Smooth muscle cell (in vitro differentiated cells): ENCODE data around the gene GAB1. TPM values are rescaled to one million over a fixed set of nuclear protein-coding genes. Genes with fewer than 3 reads are reported as not detected.

Experiments used
- DNase-seq: peaks from one replicate; lab custom pipeline; 2025; ENCODE audit not compliant: unreplicated experiment; lab: John Stamatoyannopoulos, UW
- H2AFZ ChIP-seq: fragments of 200-600 bp; sonication (generic); 2 replicates; pipeline ENCODE4 v1.6.0; 2016; ENCODE audit warnings: antibody characterized with exemption, low read depth, mild to moderate bottlenecking
- H3F3A ChIP-seq: fragments of 200-600 bp; sonication (generic); 2 replicates; pipeline ENCODE4 v1.6.0; 2017; ENCODE audit warnings: antibody characterized with exemption, low read depth
- H3K27ac ChIP-seq: fragments of 200-600 bp; sonication (generic); 2 replicates; pipeline ENCODE4 v1.5.1; 2016; ENCODE audit warnings: low read depth, mild to moderate bottlenecking
- H3K27me3 ChIP-seq: fragments of 200-600 bp; sonication (generic); 2 replicates; pipeline ENCODE4 v1.6.1; 2016; ENCODE audit warnings: low read depth, mild to moderate bottlenecking
- H3K36me3 ChIP-seq: fragments of 200-600 bp; sonication (generic); 2 replicates; pipeline ENCODE4 v1.5.1; 2016; ENCODE audit warnings: low read depth
- H3K4me1 ChIP-seq: fragments of 200-600 bp; sonication (generic); 2 replicates; pipeline ENCODE4 v1.5.1; 2016; ENCODE audit warnings: low read depth
- H3K4me2 ChIP-seq: fragments of 200-600 bp; sonication (generic); 2 replicates; pipeline ENCODE4 v1.6.0; 2016; ENCODE audit warnings: mild to moderate bottlenecking
- H3K4me3 ChIP-seq: fragments of 200-600 bp; sonication (generic); 2 replicates; pipeline ENCODE4 v1.5.1; 2016; ENCODE audit warnings: mild to moderate bottlenecking
- H3K79me2 ChIP-seq: fragments of 200-600 bp; sonication (generic); 2 replicates; pipeline ENCODE4 v1.6.0; 2016; ENCODE audit warnings: low read depth, mild to moderate bottlenecking
- H3K9ac ChIP-seq: fragments of 200-600 bp; sonication (generic); 2 replicates; pipeline ENCODE4 v1.6.0; 2016; ENCODE audit warnings: low read depth
- H3K9me3 ChIP-seq: fragments of 200-600 bp; sonication (generic); replicated peaks from 2 replicates; pipeline ENCODE4 v1.5.1; 2016; ENCODE audit warnings: low read depth
- H4K20me1 ChIP-seq: fragments of 200-600 bp; sonication (generic); 2 replicates; pipeline ENCODE4 v1.6.0; 2016; ENCODE audit warnings: low read depth
- CTCF ChIP-seq: fragments of 200-600 bp; sonication (generic); IDR thresholded peaks from 2 replicates; pipeline ENCODE4 v1.5.1; 2017; ENCODE audit warnings: borderline replicate concordance, mild to moderate bottlenecking, antibody characterized with exemption; ENCODE audit not compliant: insufficient read depth, poor library complexity, severe bottlenecking
- WGBS: methylation state at CpG from one replicate; pipeline ENCODE4 v1.1.7; 2016; ENCODE audit warnings: low lambda C conversion rate; 5-methylcytosine and 5-hydroxymethylcytosine counted together
- polyA plus RNA-seq: library from polyadenylated mRNA; unstranded; fragments of >200 nt; fragmentation: Nextera tagmentation; extraction: Ambion mirVana; gene quantifications from 2 replicates; pipeline ENCODE4 v1.2.1, GENCODE V29; 2016
- total RNA-seq: library from RNA; depleted of rRNA; stranded (reverse); fragments of >200 nt; gene quantifications from 2 replicates; pipeline ENCODE4 v1.2.3, GENCODE V29; 2014

The GAB1 gene
- total and polyA plus RNA-seq, 2 experiments from 2014 or later, result 0.50 to 22.5 TPM

DNA sequence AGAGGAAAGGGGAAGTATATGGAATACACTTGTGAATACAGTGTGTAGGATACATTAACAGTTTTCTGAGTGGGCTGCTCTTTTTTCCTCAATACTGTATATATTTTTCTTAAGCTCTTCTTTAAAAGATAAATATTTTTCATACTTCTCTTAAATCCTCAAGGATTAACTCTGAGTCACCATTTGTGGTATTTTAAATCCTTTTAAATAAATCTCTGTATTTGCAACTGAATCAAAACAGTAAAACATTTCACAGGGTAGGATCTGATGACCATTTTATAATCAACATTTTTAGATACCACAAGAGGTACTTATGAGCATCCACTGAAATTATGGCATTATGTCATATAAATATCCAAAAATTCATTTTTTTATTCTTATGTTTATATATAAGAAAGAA, 87.6 kb downstream of the GAB1 start:
- peaks cover 1% of the 10 kb centered on the region for H3K36me3 ChIP-seq
- no peak overlapping the region for H3K9ac ChIP-seq
- H3F3A ChIP-seq, result no peaks in the 10 kb centered on the region
- H4K20me1 ChIP-seq, result no peaks in the 10 kb centered on the region
- H2AFZ ChIP-seq, result no peak overlapping the region
- no peaks in the 10 kb centered on the region for H3K27me3 ChIP-seq
- no peak overlapping the region for H3K4me2 ChIP-seq
- no peak for TF ChIP-seq CTCF
- H3K27ac ChIP-seq, result peak overlapping the region; percentile 33
- peaks cover under 1% of the 10 kb centered on the region for H3K9me3 ChIP-seq
- no peak overlapping the region for H3K4me3 ChIP-seq
- DNase-seq, result no peak
- no peaks in the 10 kb centered on the region for H3K4me1 ChIP-seq
- H3K79me2 ChIP-seq, result no peaks in the 10 kb centered on the region

DNA sequence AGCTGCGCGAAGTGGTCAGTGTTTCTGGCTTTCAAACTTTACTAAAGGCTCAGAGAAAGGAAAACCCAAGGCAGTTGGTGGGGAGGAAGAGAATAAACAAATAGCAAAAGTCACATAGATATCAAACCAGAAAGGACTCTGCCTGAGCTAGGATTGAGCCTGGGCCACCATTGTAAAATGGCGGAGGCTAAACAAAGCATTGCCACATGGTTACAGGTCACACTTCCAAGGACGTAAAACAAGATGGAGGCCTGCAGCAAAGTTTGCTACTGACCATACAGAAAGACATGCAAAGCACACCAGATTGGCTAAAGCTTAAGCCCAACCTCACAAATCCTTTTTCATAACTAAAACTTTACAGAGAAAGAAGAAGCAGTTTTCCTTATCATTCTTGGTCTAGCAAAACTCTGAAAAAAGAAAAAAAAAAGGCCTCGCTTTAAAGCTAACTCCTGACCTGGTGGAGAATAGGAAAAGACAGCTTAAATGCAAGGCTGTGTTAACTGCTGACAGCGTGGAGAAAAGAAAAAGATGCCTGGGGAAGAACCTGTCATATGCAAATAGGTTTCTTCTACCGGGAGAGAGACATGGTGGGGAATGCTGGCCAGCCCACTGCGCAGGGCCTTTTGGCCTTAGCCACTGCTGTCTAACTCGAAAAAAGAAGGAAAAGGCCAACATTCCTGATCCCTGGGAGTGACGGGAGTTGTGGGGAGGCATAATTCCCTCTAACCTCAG, 95.0 kb downstream of the GAB1 start:
- Histone ChIP-seq H3K4me1 (no peaks in the 10 kb centered on the region), H2AFZ (no peak overlapping the region), H3K4me2 (no peak overlapping the region), H3K27ac (no peak overlapping the region), H3K9me3 (peaks cover 9% of the 10 kb centered on the region), H3K27me3 (no peaks in the 10 kb centered on the region), H4K20me1 (no peaks in the 10 kb centered on the region), H3K79me2 (no peaks in the 10 kb centered on the region), H3K4me3 (no peak overlapping the region), H3F3A (no peaks in the 10 kb centered on the region), H3K36me3 (peaks cover 13% of the 10 kb centered on the region), H3K9ac (no peak overlapping the region)
- no peak for TF ChIP-seq CTCF
- no peak for DNase-seq
- WGBS, result 83% methylated on average over 10 of the region's 10 CpGs

DNA sequence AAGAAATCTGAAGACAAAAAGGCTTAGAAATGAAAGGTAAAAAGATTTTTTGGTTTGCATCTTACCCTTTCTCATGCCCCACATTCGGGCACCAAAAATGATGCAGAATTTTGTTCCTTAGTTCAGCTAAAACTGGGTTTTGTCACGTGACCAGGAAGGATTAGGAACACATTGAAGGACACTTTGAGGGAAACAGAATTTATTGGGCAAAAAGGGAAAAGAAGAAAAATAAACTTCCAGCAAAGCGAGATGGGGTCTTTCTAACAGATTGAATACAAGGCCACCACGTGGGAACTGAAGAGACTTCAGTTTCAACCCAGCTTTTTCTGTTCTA, 95.5 kb downstream of the GAB1 start:
- no peak overlapping the region for H3K4me2 ChIP-seq
- peaks cover 9% of the 10 kb centered on the region for H3K9me3 ChIP-seq
- H4K20me1 ChIP-seq, result no peaks in the 10 kb centered on the region
- peaks cover 13% of the 10 kb centered on the region for H3K36me3 ChIP-seq
- no peak overlapping the region for H2AFZ ChIP-seq
- no peak overlapping the region for H3K27ac ChIP-seq
- no peak for TF ChIP-seq CTCF
- no peaks in the 10 kb centered on the region for H3F3A ChIP-seq
- no peaks in the 10 kb centered on the region for H3K79me2 ChIP-seq
- WGBS, result 88% methylated on average over 4 of the region's 4 CpGs
- H3K9ac ChIP-seq, result no peak overlapping the region
- no peaks in the 10 kb centered on the region for H3K4me1 ChIP-seq
- DNase-seq, result no peak
- no peaks in the 10 kb centered on the region for H3K27me3 ChIP-seq
- no peak overlapping the region for H3K4me3 ChIP-seq

DNA sequence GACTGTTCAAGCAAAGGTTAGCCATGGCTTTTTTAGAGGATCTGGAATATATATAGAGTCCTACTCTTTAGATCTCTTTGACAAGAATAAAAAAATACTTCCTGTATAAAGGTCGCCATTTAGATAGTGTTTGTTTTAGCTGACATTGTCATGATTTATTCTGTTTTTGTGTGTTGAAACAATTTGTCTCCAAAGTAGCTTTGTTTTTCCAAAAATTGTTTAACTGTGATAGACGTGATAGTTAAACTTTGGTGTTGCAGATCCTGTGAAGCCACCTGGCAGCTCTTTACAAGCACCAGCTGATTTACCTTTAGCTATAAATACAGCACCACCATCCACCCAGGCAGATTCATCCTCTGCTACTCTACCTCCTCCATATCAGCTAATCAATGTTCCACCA, 96.6 kb downstream of the GAB1 start:
- Histone ChIP-seq H2AFZ (no peak overlapping the region), H4K20me1 (no peaks in the 10 kb centered on the region), H3K27me3 (no peaks in the 10 kb centered on the region), H3F3A (no peaks in the 10 kb centered on the region), H3K9me3 (peaks cover 9% of the 10 kb centered on the region), H3K9ac (no peak overlapping the region), H3K27ac (no peak overlapping the region), H3K4me1 (no peaks in the 10 kb centered on the region), H3K79me2 (no peaks in the 10 kb centered on the region), H3K36me3 (peaks cover 13% of the 10 kb centered on the region), H3K4me2 (no peak overlapping the region), H3K4me3 (no peak overlapping the region)
- DNase-seq, result no peak
- no peak for TF ChIP-seq CTCF
- 97% methylated on average over 2 of the region's 2 CpGs for WGBS
